ENCODE measurements around the gene CELF5. TPM values are rescaled to one million over a fixed set of nuclear protein-coding genes. Genes with fewer than 3 reads are reported as not detected.

Gene CELF5
- total and polyA plus RNA-seq, 2 experiments from 2014 or later: 1.1 TPM; not detected in 1

- Histone ChIP-seq H3K27ac (no peak overlapping the region), H3K9ac (no peak overlapping the region), H3K4me2 (ENCODE audit: unreplicated experiment) (no peak overlapping the region), H3K27me3 (replicated peaks; ENCODE audit: insufficient read depth) (no peaks in the 10 kb centered on the region), H3K9me2 (ENCODE audit: insufficient read depth) (no peaks in the 10 kb centered on the region), H3K4me3 (no peak overlapping the region), H3K79me2 (ENCODE audit: insufficient read depth) (no peaks in the 10 kb centered on the region), H2AFZ (no peak overlapping the region), H3K4me1 (ENCODE audit: insufficient read depth) (no peaks in the 10 kb centered on the region), H4K20me1 (ENCODE audit: insufficient read depth) (no peaks in the 10 kb centered on the region), H3K36me3 (ENCODE audit: low read depth) (no peaks in the 10 kb centered on the region), H3K9me3 (ENCODE audit: low read depth) (no peaks in the 10 kb centered on the region), H3F3A (ENCODE audit: insufficient read depth) (peaks cover 9% of the 10 kb centered on the region)
- no peak for TF ChIP-seq EZH2phosphoT487 (IDR thresholded peaks at IDR 0.05; ENCODE audit: insufficient read depth, low read depth)
- no peak for TF ChIP-seq EZH2 (IDR thresholded peaks at IDR 0.05; ENCODE audit: insufficient read depth, poor library complexity, severe bottlenecking)
- in situ Hi-C loops (cut with MboI): loop anchor here (25.0 kb wide), 1 partner anchor 291 kb away; the partner anchor contains the start of gene TBXA2R
- DNase-seq: no peak
- 51 to 56% methylated on average over 8 of the region's 8 CpGs for WGBS, 2 experiments (ENCODE audit: low coverage in 1 of 2, low lambda C conversion rate in 2 of 2, missing lambda C conversion rate in 2 of 2)
Measured at GRCh38 chr19:3320853-3321252, 96.4 kb downstream of the CELF5 start.

- Histone ChIP-seq H3F3A (ENCODE audit: insufficient read depth) (peaks cover 9% of the 10 kb centered on the region), H3K9ac (no peak overlapping the region), H3K4me2 (ENCODE audit: unreplicated experiment) (no peak overlapping the region), H3K4me1 (ENCODE audit: insufficient read depth) (no peaks in the 10 kb centered on the region), H3K9me3 (ENCODE audit: low read depth) (no peaks in the 10 kb centered on the region), H3K36me3 (ENCODE audit: low read depth) (no peaks in the 10 kb centered on the region), H3K27me3 (replicated peaks; ENCODE audit: insufficient read depth) (no peaks in the 10 kb centered on the region), H3K27ac (no peak overlapping the region), H3K4me3 (no peak overlapping the region), H4K20me1 (ENCODE audit: insufficient read depth) (no peaks in the 10 kb centered on the region), H3K79me2 (ENCODE audit: insufficient read depth) (no peaks in the 10 kb centered on the region), H2AFZ (no peak overlapping the region), H3K9me2 (ENCODE audit: insufficient read depth) (no peaks in the 10 kb centered on the region)
- 85 to 92% methylated on average over 6 of the region's 6 CpGs for WGBS, 2 experiments (ENCODE audit: low coverage in 1 of 2, low lambda C conversion rate in 2 of 2, missing lambda C conversion rate in 2 of 2)
- TF ChIP-seq EZH2 (IDR thresholded peaks at IDR 0.05; ENCODE audit: insufficient read depth, poor library complexity, severe bottlenecking) (no peak), EZH2phosphoT487 (IDR thresholded peaks at IDR 0.05; ENCODE audit: insufficient read depth, low read depth) (no peak)
- in situ Hi-C loops (cut with MboI): loop anchor here (25.0 kb wide), 1 partner anchor 291 kb away; the partner anchor contains the start of gene TBXA2R
- no peak for DNase-seq
Measured at GRCh38 chr19:3321696-3322095, 97.2 kb downstream of the CELF5 start.

GRCh38 chr19:3322199-3322978, 97.9 kb downstream of the CELF5 start:
- H3K4me3 ChIP-seq: no peak overlapping the region
- no peak overlapping the region for H3K27ac ChIP-seq
- no peak for TF ChIP-seq EZH2phosphoT487 (IDR thresholded peaks at IDR 0.05; ENCODE audit: insufficient read depth, low read depth)
- TF ChIP-seq EZH2 (IDR thresholded peaks at IDR 0.05; ENCODE audit: insufficient read depth, poor library complexity, severe bottlenecking): no peak
- no peaks in the 10 kb centered on the region for H3K27me3 ChIP-seq (replicated peaks; ENCODE audit: insufficient read depth)
- H3K9me2 ChIP-seq (ENCODE audit: insufficient read depth): no peaks in the 10 kb centered on the region
- H4K20me1 ChIP-seq (ENCODE audit: insufficient read depth): no peaks in the 10 kb centered on the region
- no peak overlapping the region for H2AFZ ChIP-seq
- H3K9ac ChIP-seq: no peak overlapping the region
- H3K4me1 ChIP-seq (ENCODE audit: insufficient read depth): no peaks in the 10 kb centered on the region
- H3F3A ChIP-seq (ENCODE audit: insufficient read depth): peaks cover 9% of the 10 kb centered on the region
- no peak for DNase-seq
- 77 to 78% methylated on average over 6 of the region's 6 CpGs for WGBS, 2 experiments (ENCODE audit: low coverage in 1 of 2, low lambda C conversion rate in 2 of 2, missing lambda C conversion rate in 2 of 2)
- H3K79me2 ChIP-seq (ENCODE audit: insufficient read depth): no peaks in the 10 kb centered on the region
- H3K4me2 ChIP-seq (ENCODE audit: unreplicated experiment): no peak overlapping the region
- H3K9me3 ChIP-seq (ENCODE audit: low read depth): no peaks in the 10 kb centered on the region
- H3K36me3 ChIP-seq (ENCODE audit: low read depth): no peaks in the 10 kb centered on the region
- in situ Hi-C loops (cut with MboI): loop anchor here (25.0 kb wide), 1 partner anchor 290 kb away; the partner anchor contains the start of gene TBXA2R

GRCh38 chr19:3323026-3323425, 98.6 kb downstream of the CELF5 start:
- H3K27me3 ChIP-seq (replicated peaks; ENCODE audit: insufficient read depth): no peaks in the 10 kb centered on the region
- no peaks in the 10 kb centered on the region for H3K4me1 ChIP-seq (ENCODE audit: insufficient read depth)
- H4K20me1 ChIP-seq (ENCODE audit: insufficient read depth): no peaks in the 10 kb centered on the region
- TF ChIP-seq EZH2phosphoT487 (IDR thresholded peaks at IDR 0.05; ENCODE audit: insufficient read depth, low read depth) (no peak), EZH2 (IDR thresholded peaks at IDR 0.05; ENCODE audit: insufficient read depth, poor library complexity, severe bottlenecking) (no peak)
- in situ Hi-C loops (cut with MboI): loop anchor here (25.0 kb wide), 1 partner anchor 289 kb away; the partner anchor contains the start of gene TBXA2R
- no peaks in the 10 kb centered on the region for H3K9me3 ChIP-seq (ENCODE audit: low read depth)
- no peak overlapping the region for H3K27ac ChIP-seq
- H3K79me2 ChIP-seq (ENCODE audit: insufficient read depth): no peaks in the 10 kb centered on the region
- 13% methylated on average over 2 of the region's 2 CpGs; no CpG with 5 or more reads in 1 of the 2 experiments for WGBS, 2 experiments (ENCODE audit: low coverage in 1 of 2, low lambda C conversion rate in 2 of 2, missing lambda C conversion rate in 2 of 2)
- no peak overlapping the region for H3K9ac ChIP-seq
- no peak overlapping the region for H3K4me2 ChIP-seq (ENCODE audit: unreplicated experiment)
- H3K36me3 ChIP-seq (ENCODE audit: low read depth): no peaks in the 10 kb centered on the region
- H3K4me3 ChIP-seq: no peak overlapping the region
- H2AFZ ChIP-seq: no peak overlapping the region
- no peaks in the 10 kb centered on the region for H3K9me2 ChIP-seq (ENCODE audit: insufficient read depth)
- peaks cover 8% of the 10 kb centered on the region for H3F3A ChIP-seq (ENCODE audit: insufficient read depth)
- no peak for DNase-seq

Data from GM23248 (cell line).